ENCODE results near the gene STXBP1. TPM values are rescaled to one million over a fixed set of nuclear protein-coding genes. Genes with fewer than 3 reads are reported as not detected.

Gene STXBP1
- total RNA-seq, 1 experiment from 2014 or later: 40.6 TPM

- Histone ChIP-seq H3K4me2 (ENCODE audit: low read length) (no peak overlapping the region), H4K20me1 (ENCODE audit: insufficient read depth) (no peaks in the 10 kb centered on the region), H3K9me2 (ENCODE audit: insufficient read depth) (no peaks in the 10 kb centered on the region), H3K9ac (ENCODE audit: low read length) (no peak overlapping the region), H3K27ac (ENCODE audit: low read depth, low read length) (no peak overlapping the region), H3K4me1 (ENCODE audit: control insufficient read depth in 1 of 2, insufficient read depth in 2 of 2, low read length in 2 of 2) (no peaks in the 10 kb centered on the region), H3K36me3 (ENCODE audit: control insufficient read depth in 1 of 2, insufficient read depth in 2 of 2, low read length in 2 of 2) (no peaks in the 10 kb centered on the region), H3K79me2 (ENCODE audit: insufficient read depth, low read length) (no peaks in the 10 kb centered on the region), H3K27me3 (ENCODE audit: insufficient read depth, low read length) (no peaks in the 10 kb centered on the region), H3K9me3 (ENCODE audit: control insufficient read depth in 1 of 2, insufficient read depth in 1 of 2, low read depth in 1 of 2, low read length in 2 of 2) (no peaks in the 10 kb centered on the region), H2AFZ (ENCODE audit: low read depth, low read length, poor library complexity, severe bottlenecking) (no peak overlapping the region), H3K4me3 (replicated peaks in 1 of 2; ENCODE audit: low read depth in 1 of 2, low read length in 2 of 2) (no peak overlapping the region)
- ChIA-PET POLR2A (no interaction called here), CTCF (no interaction called here), RAD21 (ENCODE audit: low non-redundant PET in 1 of 2, low total read pairs in 2 of 2, uncharacterized antibody in 2 of 2, unreplicated experiment in 2 of 2) (no interaction called here)
- intact Hi-C loops (cut with micrococcal nuclease): no loop called here
- no peak for ATAC-seq
- no peak for DNase-seq (ENCODE audit: low read depth, low spot score)
- no TSS peak for BruUV-seq (replicated peaks)
- TF ChIP-seq EZH2 (IDR thresholded peaks at IDR 0.05) (no peak), CTCF (IDR thresholded peaks at IDR 0.05 in 2 of 3, conservative IDR thresholded peaks at IDR 0.05 in 1 of 3; ENCODE audit: borderline replicate concordance in 1 of 3, insufficient read depth in 1 of 3, low read depth in 2 of 3, low read length in 2 of 3) (no peak), ATF3 (IDR thresholded peaks at IDR 0.05) (no peak), ZNF274 (IDR thresholded peaks at IDR 0.05; ENCODE audit: low read depth, low read length) (no peak), ZBTB33 (IDR thresholded peaks at IDR 0.05; ENCODE audit: extremely low read depth, insufficient replicate concordance, low read length) (no peak), POLR2A (IDR thresholded peaks at IDR 0.05; ENCODE audit: borderline replicate concordance, extremely low read depth, insufficient read depth, insufficient read length) (no peak), FOSL1 (IDR thresholded peaks at IDR 0.05; ENCODE audit: low read depth) (no peak), ELF1 (IDR thresholded peaks at IDR 0.05; ENCODE audit: borderline replicate concordance, low read depth) (no peak), CBX3 (IDR thresholded peaks at IDR 0.05; ENCODE audit: low read depth) (no peak), SRF (IDR thresholded peaks at IDR 0.05; ENCODE audit: low read depth) (no peak), SIN3A (IDR thresholded peaks at IDR 0.05; ENCODE audit: low read depth) (no peak), POLR2AphosphoS5 (IDR thresholded peaks at IDR 0.05; ENCODE audit: low read depth, low read length) (no peak), RAD21 (IDR thresholded peaks at IDR 0.05; ENCODE audit: low read depth) (no peak), REST (IDR thresholded peaks at IDR 0.05; ENCODE audit: low read depth) (no peak), YY1 (IDR thresholded peaks at IDR 0.05; ENCODE audit: extremely low read depth, insufficient replicate concordance, low read depth, low read length) (no peak), ZFX (IDR thresholded peaks at IDR 0.05) (no peak), SP1 (IDR thresholded peaks at IDR 0.05; ENCODE audit: low read depth) (no peak), EGR1 (IDR thresholded peaks at IDR 0.05; ENCODE audit: low read depth) (no peak), CEBPB (IDR thresholded peaks at IDR 0.05; ENCODE audit: low read depth) (no peak)
Measured at GRCh38 chr9:127654619-127655018, 42.5 kb downstream of the STXBP1 start.
